Activated CD8-positive, alpha-beta memory T cell treated with anti-CD3 and anti-CD28 coated beads for 48 hours (primary cell): Measurements from ENCODE around the gene UQCRFS1.

Experiments used
- DNase-seq, 3 experiments: peaks; one replicate each; pipeline ENCODE4 v3.0.0-alpha.2; 2020; ENCODE audit warnings: low read depth in 2 of 3, low spot score in 2 of 3

Gene UQCRFS1

GRCh38 chr19:29170554-29170953 lies 42.4 kb downstream of the UQCRFS1 start:
- no peak for DNase-seq

GRCh38 chr19:29162694-29163093 lies 50.3 kb downstream of the UQCRFS1 start:
- DNase-seq = no peak

- no peak for DNase-seq
Observed at GRCh38 chr19:29155683-29156082, 57.3 kb downstream of the UQCRFS1 start.
